ENCODE measurements around the gene PIWIL4. TPM values are rescaled to one million over a fixed set of nuclear protein-coding genes. Genes with fewer than 3 reads are reported as not detected.

The PIWIL4 gene
- total and polyA plus RNA-seq, 2 of the 8 experiments (the other 6 are each of a cell fraction or from before 2014, with no cell fraction given) = 0.51 to 0.52 TPM

DNA sequence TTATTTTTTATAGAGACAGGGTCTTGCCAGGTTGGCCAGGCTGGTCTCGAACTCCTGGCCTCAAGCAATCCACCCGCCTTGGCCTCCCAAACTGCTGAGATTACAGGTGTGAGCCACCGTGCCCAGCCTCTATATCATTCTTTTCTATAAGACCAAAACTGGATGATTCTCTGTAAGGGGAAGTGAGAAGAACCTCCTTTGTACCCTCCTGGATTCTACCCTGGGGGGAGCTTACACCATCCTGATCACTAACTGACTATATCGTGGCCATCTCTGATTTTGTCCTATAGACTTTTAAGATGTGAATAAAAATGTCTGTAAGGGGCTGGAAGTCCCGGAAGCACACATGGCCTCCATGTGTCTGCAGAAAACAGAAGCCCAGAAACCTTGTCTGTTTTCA lies 9.1 kb downstream of the PIWIL4 start:
- Histone ChIP-seq H4K5ac (ENCODE audit: insufficient read length, low read depth, low read length) (no peak overlapping the region), H3K23ac (ENCODE audit: insufficient read length) (no peak overlapping the region), H3K23me2 (ENCODE audit: low read depth, low read length) (no peaks in the 10 kb centered on the region), H2BK120ac (replicated peaks; ENCODE audit: low read depth, low read length) (no peak overlapping the region), H3K56ac (replicated peaks; ENCODE audit: insufficient read length, low read depth, low read length) (no peak overlapping the region), H3K4me3 (ENCODE audit: extremely low read depth in 1 of 4, insufficient read depth in 2 of 4, low read depth in 3 of 4, low read length in 4 of 4) (no peak overlapping the region), H3K79me2 (ENCODE audit: control insufficient read depth in 1 of 2, insufficient read depth in 2 of 2, low read length in 2 of 2) (no peaks in the 10 kb centered on the region), H2BK12ac (ENCODE audit: low read depth, low read length) (no peak overlapping the region), H3K27ac (ENCODE audit: low read depth, low read length) (no peak overlapping the region), H2BK5ac (ENCODE audit: low read depth, low read length) (no peak overlapping the region), H3K4me1 (replicated peaks in 1 of 4; ENCODE audit: control insufficient read depth in 3 of 4, insufficient read depth in 4 of 4, low read length in 3 of 4) (no peaks in the 10 kb centered on the region), H3K79me1 (ENCODE audit: low read depth, low read length) (no peaks in the 10 kb centered on the region), H4K20me1 (replicated peaks in 1 of 2; ENCODE audit: control insufficient read depth in 1 of 2, insufficient read depth in 2 of 2, low read length in 2 of 2) (no peaks in the 10 kb centered on the region), H3K27me3 (replicated peaks in 1 of 4; ENCODE audit: control insufficient read depth in 3 of 4, extremely low read depth in 1 of 4, insufficient read depth in 3 of 4, low read length in 3 of 4) (no peaks in the 10 kb centered on the region), H2AFZ (ENCODE audit: low read length) (no peak overlapping the region), H3K9me3 (ENCODE audit: insufficient read depth in 2 of 2, low read depth in 1 of 2, low read length in 1 of 2) (no peaks in the 10 kb centered on the region), H3K4ac (replicated peaks; ENCODE audit: insufficient read length, low read depth, low read length) (no peak overlapping the region), H2BK15ac (ENCODE audit: low read length) (no peak overlapping the region), H2BK20ac (ENCODE audit: low read length) (no peak overlapping the region), H3K4me2 (ENCODE audit: insufficient read depth in 1 of 2, low read depth in 2 of 2, low read length in 2 of 2) (no peak overlapping the region), H4K91ac (replicated peaks; ENCODE audit: insufficient read length, low read length) (no peak overlapping the region), H3K18ac (ENCODE audit: extremely low read depth, low read length) (no peak overlapping the region), H3K36me3 (ENCODE audit: control insufficient read depth in 2 of 4, insufficient read depth in 4 of 4, low read length in 3 of 4) (no peaks in the 10 kb centered on the region), H4K8ac (ENCODE audit: extremely low read depth, insufficient read depth, low read length) (no peak overlapping the region), H2AK5ac (ENCODE audit: low read depth, low read length) (no peak overlapping the region), H3K14ac (ENCODE audit: insufficient read length) (no peak overlapping the region), H3K9ac (replicated peaks in 1 of 4; ENCODE audit: extremely low read depth in 1 of 4, low read depth in 3 of 4, low read length in 3 of 4) (no peak overlapping the region)
- ChIA-PET POLR2A (ENCODE audit: partially characterized antibody) (interaction anchor here (1.6 kb wide), 1 partner anchor 28 kb away, joined by 3 read pairs; no protein-coding TSS in a partner anchor), CTCF (ENCODE audit: partially characterized antibody) (interaction anchor here (0.6 to 1.9 kb wide), 3 partner anchors 11 to 24 kb away, joined by 3 to 7 read pairs (median 3); no protein-coding TSS in a partner anchor)
- no peak for TF ChIP-seq POU5F1 (IDR thresholded peaks at IDR 0.05; ENCODE audit: low read depth, low read length)
- TF ChIP-seq, protein P1, sequence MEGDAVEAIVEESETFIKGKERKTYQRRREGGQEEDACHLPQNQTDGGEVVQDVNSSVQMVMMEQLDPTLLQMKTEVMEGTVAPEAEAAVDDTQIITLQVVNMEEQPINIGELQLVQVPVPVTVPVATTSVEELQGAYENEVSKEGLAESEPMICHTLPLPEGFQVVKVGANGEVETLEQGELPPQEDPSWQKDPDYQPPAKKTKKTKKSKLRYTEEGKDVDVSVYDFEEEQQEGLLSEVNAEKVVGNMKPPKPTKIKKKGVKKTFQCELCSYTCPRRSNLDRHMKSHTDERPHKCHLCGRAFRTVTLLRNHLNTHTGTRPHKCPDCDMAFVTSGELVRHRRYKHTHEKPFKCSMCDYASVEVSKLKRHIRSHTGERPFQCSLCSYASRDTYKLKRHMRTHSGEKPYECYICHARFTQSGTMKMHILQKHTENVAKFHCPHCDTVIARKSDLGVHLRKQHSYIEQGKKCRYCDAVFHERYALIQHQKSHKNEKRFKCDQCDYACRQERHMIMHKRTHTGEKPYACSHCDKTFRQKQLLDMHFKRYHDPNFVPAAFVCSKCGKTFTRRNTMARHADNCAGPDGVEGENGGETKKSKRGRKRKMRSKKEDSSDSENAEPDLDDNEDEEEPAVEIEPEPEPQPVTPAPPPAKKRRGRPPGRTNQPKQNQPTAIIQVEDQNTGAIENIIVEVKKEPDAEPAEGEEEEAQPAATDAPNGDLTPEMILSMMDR (IDR thresholded peaks at IDR 0.05; ENCODE audit: control extremely low read depth in 1 of 3, insufficient read depth in 1 of 3, low read depth in 1 of 3, low read length in 3 of 3) = no peak
- no peak for TF ChIP-seq RBBP5 (IDR thresholded peaks at IDR 0.05; ENCODE audit: borderline replicate concordance, low read depth, low read length)
- DNase-seq (ENCODE audit: low read depth in 1 of 2, low spot score in 2 of 2) (no peak), FAIRE-seq (no peak)
- WGBS, 2 experiments (ENCODE audit: extremely low coverage in 1 of 2, insufficient coverage in 1 of 2, insufficient read length in 1 of 2, insufficient replicate concordance in 2 of 2, low coverage in 1 of 2, low lambda C conversion rate in 2 of 2, missing lambda C conversion rate in 1 of 2) = 86% methylated on average over 5 of the region's 5 CpGs; no CpG with 5 or more reads in 1 of the 2 experiments
